ENCODE results near the gene LIX1. TPM values are rescaled to one million over a fixed set of nuclear protein-coding genes. Genes with fewer than 3 reads are reported as not detected.

The LIX1 gene
- total RNA-seq, 2 experiments from 2014 or later, result not detected

DNA sequence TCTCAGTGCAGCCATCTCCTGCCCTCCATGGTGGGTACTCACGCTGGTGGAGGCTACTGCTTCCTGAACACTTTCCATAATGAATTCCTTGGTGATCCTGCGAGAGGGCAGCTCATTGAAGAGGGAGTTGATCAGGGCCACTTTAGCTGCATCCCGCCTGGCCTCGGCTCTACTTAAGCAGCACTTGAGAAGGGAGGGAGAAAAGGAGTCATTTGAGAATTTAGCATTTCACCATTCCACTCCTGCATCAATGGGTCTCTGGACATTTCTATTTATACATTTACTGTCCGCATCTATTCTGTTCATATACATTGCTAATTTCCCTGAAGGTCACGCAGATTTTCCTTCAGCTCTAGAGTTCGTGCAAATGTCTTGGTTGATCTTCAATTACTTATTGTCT, 35.1 kb downstream of the LIX1 start:
- Mint-ChIP-seq H3K9me3 (no peaks in the 10 kb centered on the region), H3K36me3 (no peaks in the 10 kb centered on the region), H3K27ac (no peak overlapping the region), H3K27me3 (peaks cover 2% of the 10 kb centered on the region), H3K4me1 (peaks cover 3% of the 10 kb centered on the region), H3K4me3 (no peak overlapping the region)
- POLR2A ChIA-PET, result no interaction called here
- ATAC-seq (ENCODE audit: low read depth), result no peak
- no peak for DNase-seq

DNA sequence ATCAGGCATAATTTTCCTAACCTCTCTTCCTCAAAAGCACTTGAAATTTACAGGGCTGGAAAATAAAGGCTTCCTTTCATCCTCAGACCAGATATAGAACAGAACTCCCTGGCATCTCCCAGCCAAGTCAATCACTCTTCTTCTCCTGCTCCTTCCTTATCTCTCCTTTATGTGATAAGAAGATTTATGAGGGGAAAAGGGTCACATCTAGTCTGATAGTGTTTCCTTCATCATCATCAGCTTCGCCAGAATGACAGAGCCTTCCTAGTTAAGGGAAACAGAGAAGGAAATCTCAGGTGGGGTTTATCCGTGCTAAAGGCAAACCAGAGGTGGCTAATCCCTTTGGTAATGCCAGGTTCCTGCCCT, 36.2 kb downstream of the LIX1 start:
- Mint-ChIP-seq H3K27ac (no peak overlapping the region), H3K27me3 (peaks cover 2% of the 10 kb centered on the region), H3K36me3 (no peaks in the 10 kb centered on the region), H3K4me3 (no peak overlapping the region), H3K9me3 (no peaks in the 10 kb centered on the region), H3K4me1 (no peaks in the 10 kb centered on the region)
- ATAC-seq (ENCODE audit: low read depth) (no peak), DNase-seq (no peak)
- POLR2A ChIA-PET, result no interaction called here

DNA sequence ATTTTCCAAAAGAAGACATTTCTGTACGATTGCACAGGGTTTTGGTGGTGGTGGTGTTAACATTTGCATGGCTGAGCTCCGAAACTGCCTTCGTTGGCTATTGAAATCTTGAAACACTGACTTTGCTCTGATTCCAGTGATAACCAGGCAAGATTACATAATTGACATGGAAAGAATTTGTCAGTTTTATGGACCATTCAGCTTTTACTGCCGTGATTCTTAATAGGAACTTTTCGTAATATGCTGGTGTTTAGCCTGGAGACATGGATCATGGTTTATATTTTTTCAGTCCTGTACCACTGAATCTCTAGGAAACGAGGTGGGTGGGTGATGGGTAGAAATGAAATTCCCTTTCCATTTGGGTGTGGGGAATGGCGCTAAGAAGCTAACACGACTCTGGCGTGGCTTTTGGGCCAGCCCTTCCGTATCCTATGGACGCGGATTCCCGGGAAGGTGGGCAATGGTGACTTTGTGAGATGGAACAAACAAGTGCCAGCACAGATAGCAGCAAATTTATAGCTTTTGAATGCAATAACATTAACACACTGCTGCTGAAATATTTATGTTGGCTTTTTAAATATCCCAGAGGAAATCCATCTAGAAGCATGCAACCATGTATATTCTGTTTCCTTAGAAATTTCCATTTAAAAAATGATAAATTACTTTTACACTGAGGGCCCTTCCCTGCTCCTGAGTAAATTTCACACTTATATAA, 36.8 kb downstream of the LIX1 start:
- POLR2A ChIA-PET, result no interaction called here

DNA sequence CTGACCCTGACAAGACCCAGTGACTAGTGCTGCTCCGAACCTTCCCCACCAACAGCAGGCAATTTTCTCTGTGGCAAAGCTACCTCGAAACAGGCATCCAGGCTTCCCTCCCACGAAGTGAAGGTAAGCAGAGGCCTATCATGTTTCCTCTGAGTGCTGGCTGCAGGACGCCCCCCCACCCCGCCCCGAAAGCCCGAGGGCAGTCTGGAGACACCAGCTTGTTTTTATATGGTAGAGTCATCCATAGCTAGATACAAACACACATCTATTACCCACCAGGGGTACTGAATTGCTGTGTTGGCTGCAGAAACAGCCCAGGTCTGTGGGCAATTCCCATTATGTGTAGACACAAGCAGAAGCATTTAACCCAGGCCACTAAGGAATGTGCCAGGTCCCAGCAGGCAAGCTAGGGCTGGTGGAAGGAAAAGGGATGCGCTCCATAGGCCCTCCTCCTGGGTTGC, 40.4 kb downstream of the LIX1 start:
- Mint-ChIP-seq H3K27ac (no peak overlapping the region), H3K27me3 (peaks cover 12% of the 10 kb centered on the region), H3K9me3 (no peaks in the 10 kb centered on the region), H3K4me1 (no peaks in the 10 kb centered on the region), H3K4me3 (no peak overlapping the region), H3K36me3 (no peaks in the 10 kb centered on the region)
- DNase-seq, result no peak
- ATAC-seq (ENCODE audit: low read depth), result no peak
- POLR2A ChIA-PET, result no interaction called here

More for the DNA sequence above, 36.8 kb downstream of the LIX1 start:
- H3K36me3 Mint-ChIP-seq, result no peaks in the 10 kb centered on the region
- no peak overlapping the region for H3K27ac Mint-ChIP-seq
- peaks cover 2% of the 10 kb centered on the region for H3K27me3 Mint-ChIP-seq
- no peaks in the 10 kb centered on the region for H3K4me1 Mint-ChIP-seq
- no peak for DNase-seq
- no peak for ATAC-seq (ENCODE audit: low read depth)
- H3K9me3 Mint-ChIP-seq, result no peaks in the 10 kb centered on the region
- no peak overlapping the region for H3K4me3 Mint-ChIP-seq

DNA sequence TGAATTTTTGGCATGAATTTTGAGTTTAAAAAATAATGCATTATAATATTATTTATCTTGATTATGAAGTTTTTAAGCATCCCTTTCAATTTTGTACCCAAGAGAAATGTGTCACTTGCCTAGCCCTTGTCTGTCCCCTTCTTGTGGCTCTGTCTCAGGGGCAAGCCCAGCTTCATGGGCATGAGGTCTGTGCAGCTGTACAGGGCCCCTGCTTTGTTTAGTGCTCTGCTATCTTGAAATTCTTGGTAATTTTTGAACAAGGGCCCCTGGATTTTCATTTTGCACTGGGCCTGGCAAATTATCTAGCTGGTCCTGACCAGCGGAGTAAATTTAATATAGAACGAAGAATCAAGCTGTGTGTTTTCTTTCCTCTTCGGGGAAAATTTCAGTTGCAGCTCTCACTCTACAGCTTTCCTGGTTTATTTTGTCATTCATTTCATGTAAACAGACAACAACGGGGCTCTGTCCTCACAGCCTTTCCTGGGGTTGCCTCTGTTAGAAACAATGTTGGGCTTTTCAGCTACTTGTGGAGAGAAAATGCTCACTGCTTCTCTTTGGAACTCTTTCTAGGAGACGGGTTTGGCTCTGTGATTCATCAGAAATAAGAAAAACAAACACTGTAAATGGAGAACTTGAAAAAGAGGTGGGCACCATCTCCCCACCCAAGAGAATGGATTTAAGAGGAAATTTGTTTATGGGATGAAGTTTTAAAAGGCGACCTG, 41.1 kb downstream of the LIX1 start:
- Mint-ChIP-seq H3K27ac (no peak overlapping the region), H3K9me3 (no peaks in the 10 kb centered on the region), H3K4me3 (no peak overlapping the region), H3K4me1 (no peaks in the 10 kb centered on the region), H3K27me3 (peaks cover 14% of the 10 kb centered on the region), H3K36me3 (no peaks in the 10 kb centered on the region)
- DNase-seq, result no peak
- POLR2A ChIA-PET, result no interaction called here
- no peak for ATAC-seq (ENCODE audit: low read depth)

DNA sequence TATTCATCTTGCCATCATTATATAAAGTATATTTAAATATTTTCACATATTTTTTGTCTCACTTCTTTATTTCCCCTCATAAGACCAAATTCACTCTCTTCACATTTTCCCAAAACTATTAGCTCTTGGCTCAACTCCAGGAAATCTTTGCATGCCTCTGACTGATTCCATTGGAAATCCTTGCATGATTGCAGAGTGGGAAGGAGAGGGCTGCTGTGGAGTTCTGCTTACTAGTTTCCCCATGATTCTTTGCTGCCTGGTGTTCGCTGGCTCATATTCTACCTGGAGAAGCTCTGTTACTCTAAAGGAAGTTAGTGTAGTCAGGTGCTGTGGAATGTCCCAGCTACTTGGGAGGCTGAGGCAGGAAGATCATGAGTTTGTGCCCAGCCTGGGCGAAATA, 41.9 kb downstream of the LIX1 start:
- POLR2A ChIA-PET, result interaction anchor here (0.6 kb wide), 1 partner anchor 171 kb away, joined by 3 read pairs; no protein-coding TSS in a partner anchor
- H3K4me1 Mint-ChIP-seq, result peaks cover 8% of the 10 kb centered on the region
- no peak overlapping the region for H3K4me3 Mint-ChIP-seq
- no peak overlapping the region for H3K27ac Mint-ChIP-seq
- H3K36me3 Mint-ChIP-seq, result no peaks in the 10 kb centered on the region
- DNase-seq, result no peak
- ATAC-seq (ENCODE audit: low read depth), result no peak
- H3K27me3 Mint-ChIP-seq, result peaks cover 14% of the 10 kb centered on the region
- H3K9me3 Mint-ChIP-seq, result no peaks in the 10 kb centered on the region

DNA sequence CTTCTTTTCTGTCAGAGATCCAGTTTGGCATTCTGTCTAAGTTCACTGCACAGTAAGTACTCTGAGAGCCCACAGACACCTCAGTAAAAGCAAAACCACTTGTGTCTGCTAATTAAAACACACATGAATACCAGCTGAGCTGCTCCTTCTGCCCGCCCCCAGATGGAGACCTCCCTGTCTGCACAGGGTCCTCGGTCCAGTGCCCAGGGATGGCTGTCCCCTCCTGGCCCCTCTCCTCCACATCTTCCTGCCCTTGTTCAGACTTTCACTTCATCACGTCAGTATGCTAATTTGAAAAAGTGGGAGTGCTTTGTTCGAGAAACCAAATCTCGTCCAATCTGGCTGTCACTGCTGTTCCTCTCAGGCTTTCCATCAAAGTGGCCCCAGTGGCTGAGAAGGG, 43.5 kb downstream of the LIX1 start:
- POLR2A ChIA-PET, result no interaction called here
- Mint-ChIP-seq H3K27ac (no peak overlapping the region), H3K36me3 (peaks cover 6% of the 10 kb centered on the region), H3K27me3 (peaks cover 14% of the 10 kb centered on the region), H3K4me1 (peaks cover 18% of the 10 kb centered on the region), H3K9me3 (no peaks in the 10 kb centered on the region), H3K4me3 (no peak overlapping the region)
- DNase-seq, result no peak
- ATAC-seq (ENCODE audit: low read depth), result no peak

DNA sequence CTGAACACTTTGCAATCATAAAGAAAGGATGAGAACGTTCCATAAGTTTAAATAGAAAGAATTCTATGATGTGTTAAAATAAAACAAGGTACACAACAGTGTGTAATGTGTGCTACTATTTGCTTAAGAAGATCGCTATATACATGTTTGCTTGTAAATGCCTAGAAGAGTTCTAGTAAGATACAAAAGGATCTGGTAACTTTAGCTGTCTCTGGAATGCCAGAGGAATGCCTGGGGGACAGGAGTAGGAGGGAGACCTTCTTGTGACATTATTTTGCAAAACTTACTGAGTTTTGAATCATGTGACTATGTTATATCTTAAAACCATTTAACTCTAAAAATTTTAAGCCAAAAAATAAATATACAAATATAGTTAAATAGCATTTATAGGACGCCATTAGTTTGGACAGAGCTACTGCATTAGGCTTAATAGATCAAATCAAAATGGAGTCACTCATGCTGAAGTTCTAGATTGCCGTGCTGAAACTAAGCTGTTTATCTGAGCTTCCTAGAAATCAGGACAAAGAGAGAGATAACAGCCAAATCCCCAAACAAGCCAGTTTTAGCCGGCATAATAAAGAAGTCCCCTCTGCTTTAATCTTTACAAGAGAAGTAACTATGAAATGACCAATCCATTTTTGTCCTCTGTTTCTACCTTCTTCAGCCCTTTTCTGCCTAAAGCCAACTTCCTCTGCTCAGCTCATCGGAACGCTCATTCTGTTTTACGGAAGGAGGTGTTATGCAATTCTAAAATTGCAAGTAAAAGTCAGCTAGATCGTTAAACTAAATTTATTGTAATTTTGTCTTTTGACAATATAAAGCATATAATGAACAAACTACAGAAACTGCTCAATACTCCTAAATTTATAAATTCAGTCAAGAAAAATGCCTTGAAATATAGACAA, 44.8 kb downstream of the LIX1 start:
- DNase-seq (no peak), ATAC-seq (ENCODE audit: low read depth) (no peak)
- POLR2A ChIA-PET, result no interaction called here
- Mint-ChIP-seq H3K9me3 (no peaks in the 10 kb centered on the region), H3K36me3 (peaks cover 6% of the 10 kb centered on the region), H3K4me3 (no peak overlapping the region), H3K27me3 (peaks cover 14% of the 10 kb centered on the region), H3K27ac (no peak overlapping the region), H3K4me1 (peaks cover 18% of the 10 kb centered on the region)

DNA sequence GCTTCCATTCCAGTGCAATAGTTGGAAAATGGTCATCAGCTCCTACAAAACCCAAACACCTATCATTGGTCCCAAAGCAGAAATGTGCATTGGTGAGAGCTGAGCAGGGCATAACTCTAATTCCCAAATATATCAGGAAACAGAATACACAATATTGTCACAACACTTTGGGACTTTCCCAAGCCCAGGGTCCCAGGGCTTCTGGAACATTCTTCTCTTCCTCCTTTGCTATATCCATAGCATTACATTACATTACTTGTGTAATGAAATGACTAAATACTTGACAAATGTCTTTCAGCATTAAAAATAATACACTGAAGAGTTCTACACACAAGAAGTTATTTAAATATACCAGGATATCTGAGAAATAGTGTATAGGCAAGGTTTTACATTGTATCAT, 45.6 kb downstream of the LIX1 start:
- Mint-ChIP-seq H3K36me3 (peaks cover 6% of the 10 kb centered on the region), H3K27me3 (peaks cover 19% of the 10 kb centered on the region), H3K4me3 (no peak overlapping the region), H3K27ac (no peak overlapping the region), H3K9me3 (no peaks in the 10 kb centered on the region), H3K4me1 (peaks cover 18% of the 10 kb centered on the region)
- POLR2A ChIA-PET, result no interaction called here
- DNase-seq, result no peak
- ATAC-seq (ENCODE audit: low read depth), result no peak

DNA sequence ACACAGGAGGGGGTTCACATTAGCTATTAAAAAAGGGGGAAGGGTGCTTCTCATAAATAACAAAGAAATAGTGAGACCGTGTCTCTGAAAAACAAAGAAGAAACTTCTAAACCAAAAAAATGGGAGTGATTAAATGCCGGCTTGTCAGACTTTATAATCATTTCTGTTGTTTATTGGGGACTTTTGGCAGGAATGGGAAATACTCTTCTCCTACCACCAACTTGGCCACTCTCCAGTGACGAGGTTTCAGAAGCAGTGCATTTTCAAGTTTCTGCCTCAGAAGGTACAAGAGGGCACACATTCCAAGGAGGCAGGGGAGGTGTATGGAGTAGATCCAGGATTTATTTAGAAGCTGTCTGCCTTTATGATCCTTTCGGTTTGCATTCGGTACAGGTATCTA, 46.2 kb downstream of the LIX1 start:
- no peak overlapping the region for H3K27ac Mint-ChIP-seq
- H3K27me3 Mint-ChIP-seq, result peaks cover 23% of the 10 kb centered on the region
- H3K36me3 Mint-ChIP-seq, result peaks cover 6% of the 10 kb centered on the region
- peaks cover 18% of the 10 kb centered on the region for H3K4me1 Mint-ChIP-seq
- no peak overlapping the region for H3K4me3 Mint-ChIP-seq
- POLR2A ChIA-PET, result no interaction called here
- ATAC-seq (ENCODE audit: low read depth) (no peak), DNase-seq (no peak)
- H3K9me3 Mint-ChIP-seq, result no peaks in the 10 kb centered on the region

DNA sequence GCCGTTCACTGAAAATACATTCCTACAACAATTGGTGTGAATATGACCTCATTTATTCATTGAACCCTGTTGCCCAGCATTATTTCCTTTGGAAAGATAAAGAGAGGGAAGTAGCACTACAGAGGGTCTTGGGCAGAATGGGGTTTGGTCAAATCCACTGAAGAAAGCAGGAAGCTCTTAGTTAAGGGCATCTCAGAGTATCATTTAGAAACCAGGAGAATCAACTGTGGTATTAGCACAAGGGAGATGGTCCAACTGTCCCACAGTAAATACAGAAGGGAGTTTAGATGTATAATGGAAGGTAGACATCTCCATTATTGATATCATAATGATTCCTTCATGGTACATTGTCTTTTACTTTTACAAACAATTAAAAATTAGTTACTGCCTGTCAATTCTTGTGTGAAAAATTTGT, 47.1 kb downstream of the LIX1 start:
- H3K4me1 Mint-ChIP-seq, result peaks cover 18% of the 10 kb centered on the region
- POLR2A ChIA-PET, result no interaction called here
- no peaks in the 10 kb centered on the region for H3K9me3 Mint-ChIP-seq
- peaks cover 6% of the 10 kb centered on the region for H3K36me3 Mint-ChIP-seq
- H3K4me3 Mint-ChIP-seq, result peak overlapping the region; percentile 58
- peak overlapping the region; percentile 87 for H3K27ac Mint-ChIP-seq
- peaks cover 32% of the 10 kb centered on the region for H3K27me3 Mint-ChIP-seq
- DNase-seq (no peak), ATAC-seq (ENCODE audit: low read depth) (no peak)

DNA sequence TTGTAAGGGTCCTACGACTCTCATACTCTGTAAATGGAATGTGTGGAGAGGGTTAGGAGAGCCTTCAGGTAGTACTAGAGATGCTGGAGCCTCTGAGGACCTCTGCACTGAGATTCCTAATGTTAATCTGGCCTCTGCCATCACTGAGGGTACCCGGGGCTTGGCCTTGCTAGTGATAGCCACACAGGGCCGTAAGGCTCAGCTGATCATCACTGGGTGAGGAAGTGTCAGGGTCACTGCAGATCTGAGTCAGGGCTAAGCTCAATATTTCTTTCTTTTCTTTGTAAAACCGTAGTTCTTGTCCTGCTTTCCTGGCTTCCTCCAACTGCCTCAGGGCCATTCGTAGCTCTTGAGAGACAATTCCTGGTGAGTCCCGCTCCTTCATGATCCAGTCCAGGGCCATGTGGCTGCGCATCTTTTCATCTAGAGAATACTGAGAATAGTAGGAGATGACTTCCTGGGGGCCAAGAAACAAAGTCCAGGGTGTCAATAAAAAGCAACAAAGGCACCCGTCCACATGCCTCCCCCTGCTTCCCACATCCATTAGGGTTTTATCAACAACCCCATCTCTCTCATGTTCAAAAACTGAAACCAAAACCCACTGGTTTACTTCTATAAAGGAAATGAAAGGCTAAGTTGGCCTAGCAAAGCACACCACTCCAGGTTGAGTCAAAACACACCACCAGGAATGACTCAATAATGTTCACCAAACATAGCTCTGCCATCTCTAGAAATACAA, 47.7 kb downstream of the LIX1 start:
- peaks cover 6% of the 10 kb centered on the region for H3K36me3 Mint-ChIP-seq
- no peaks in the 10 kb centered on the region for H3K9me3 Mint-ChIP-seq
- peak overlapping the region; percentile 87 for H3K27ac Mint-ChIP-seq
- H3K4me3 Mint-ChIP-seq, result peak overlapping the region; percentile 58
- ATAC-seq (ENCODE audit: low read depth), result peak; percentile 95
- no peak for DNase-seq
- H3K4me1 Mint-ChIP-seq, result peaks cover 18% of the 10 kb centered on the region
- POLR2A ChIA-PET, result no interaction called here
- H3K27me3 Mint-ChIP-seq, result peaks cover 32% of the 10 kb centered on the region

DNA sequence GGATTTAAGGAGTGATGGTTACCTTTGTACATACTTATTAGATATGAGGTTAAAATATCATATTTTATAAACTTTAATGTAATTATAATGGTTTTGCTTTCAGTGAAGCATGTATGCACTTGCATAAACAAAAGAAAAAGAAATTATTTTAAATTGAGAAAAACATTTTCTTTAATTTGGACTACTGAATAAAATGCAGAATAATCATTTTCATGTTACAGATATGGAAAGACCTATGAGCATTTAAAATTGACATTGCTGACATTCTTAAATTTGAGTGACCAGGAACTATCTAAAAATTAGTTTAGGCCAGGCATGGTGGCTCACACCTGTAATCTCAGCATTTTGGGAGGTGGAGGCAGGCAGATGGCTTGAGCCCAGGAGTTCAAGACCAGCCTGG, 49.2 kb downstream of the LIX1 start:
- Mint-ChIP-seq H3K27ac (no peak overlapping the region), H3K36me3 (peaks cover 6% of the 10 kb centered on the region), H3K9me3 (no peaks in the 10 kb centered on the region), H3K4me1 (peaks cover 21% of the 10 kb centered on the region), H3K4me3 (no peak overlapping the region), H3K27me3 (peaks cover 27% of the 10 kb centered on the region)
- DNase-seq, result no peak
- POLR2A ChIA-PET, result interaction anchor here (0.7 kb wide), 1 partner anchor 22 kb away, joined by 3 read pairs; no protein-coding TSS in a partner anchor
- no peak for ATAC-seq (ENCODE audit: low read depth)

All from activated naive CD8-positive, alpha-beta T cell treated with anti-CD3 and anti-CD28 coated beads, Interleukin-2, amount 10 ng/mL, durations not matched to agents 7 days and 5 days (primary cell).